ENCODE measurements around the gene CHRM4.

CHRM4 gene

DNA sequence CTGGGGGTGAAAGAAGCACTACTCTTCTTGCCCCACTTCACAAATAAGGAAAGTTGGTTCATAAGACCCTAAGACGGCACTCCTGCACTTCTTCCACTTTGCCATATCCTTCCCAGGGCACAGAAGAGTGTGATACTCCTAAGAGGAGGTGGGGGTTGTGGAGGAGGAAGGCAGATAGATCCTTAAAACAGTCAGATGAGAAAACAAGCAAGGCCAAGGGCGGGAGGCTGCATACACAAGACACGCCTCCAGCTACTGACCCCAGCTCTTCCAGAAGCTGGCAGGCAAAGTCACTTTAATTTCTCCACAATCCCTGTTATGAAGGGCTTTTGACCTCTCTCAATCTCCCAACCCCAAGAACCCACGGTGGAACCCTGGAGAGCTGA is 1.6 kb upstream of the CHRM4 start:
- no peaks in the 10 kb centered on the region for H3K79me2 ChIP-seq (ENCODE audit: insufficient read depth, low read depth)
- H3K4me1 ChIP-seq (ENCODE audit: low read depth, poor library complexity, severe bottlenecking): peaks cover 5% of the 10 kb centered on the region
- no peaks in the 10 kb centered on the region for H3K36me3 ChIP-seq (ENCODE audit: insufficient read depth)
- H3K4me3 ChIP-seq (IDR thresholded peaks at IDR 0.05; ENCODE audit: insufficient read depth, low read depth, low read length): no peak overlapping the region
- TF ChIP-seq, protein P1, sequence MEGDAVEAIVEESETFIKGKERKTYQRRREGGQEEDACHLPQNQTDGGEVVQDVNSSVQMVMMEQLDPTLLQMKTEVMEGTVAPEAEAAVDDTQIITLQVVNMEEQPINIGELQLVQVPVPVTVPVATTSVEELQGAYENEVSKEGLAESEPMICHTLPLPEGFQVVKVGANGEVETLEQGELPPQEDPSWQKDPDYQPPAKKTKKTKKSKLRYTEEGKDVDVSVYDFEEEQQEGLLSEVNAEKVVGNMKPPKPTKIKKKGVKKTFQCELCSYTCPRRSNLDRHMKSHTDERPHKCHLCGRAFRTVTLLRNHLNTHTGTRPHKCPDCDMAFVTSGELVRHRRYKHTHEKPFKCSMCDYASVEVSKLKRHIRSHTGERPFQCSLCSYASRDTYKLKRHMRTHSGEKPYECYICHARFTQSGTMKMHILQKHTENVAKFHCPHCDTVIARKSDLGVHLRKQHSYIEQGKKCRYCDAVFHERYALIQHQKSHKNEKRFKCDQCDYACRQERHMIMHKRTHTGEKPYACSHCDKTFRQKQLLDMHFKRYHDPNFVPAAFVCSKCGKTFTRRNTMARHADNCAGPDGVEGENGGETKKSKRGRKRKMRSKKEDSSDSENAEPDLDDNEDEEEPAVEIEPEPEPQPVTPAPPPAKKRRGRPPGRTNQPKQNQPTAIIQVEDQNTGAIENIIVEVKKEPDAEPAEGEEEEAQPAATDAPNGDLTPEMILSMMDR (conservative IDR thresholded peaks at IDR 0.05; ENCODE audit: low read depth, low read length): no peak
- no peak overlapping the region for H3K4me2 ChIP-seq
- H4K20me1 ChIP-seq (ENCODE audit: insufficient read depth): no peaks in the 10 kb centered on the region
- H3K27me3 ChIP-seq (ENCODE audit: insufficient read depth, low read depth): peaks cover 23% of the 10 kb centered on the region
- no peak overlapping the region for H3K27ac ChIP-seq
- no peak overlapping the region for H2AFZ ChIP-seq (ENCODE audit: low read depth)
- no peak overlapping the region for H3K9ac ChIP-seq

- no peak overlapping the region for H3K9ac ChIP-seq
- peaks cover 5% of the 10 kb centered on the region for H3K4me1 ChIP-seq (ENCODE audit: low read depth, poor library complexity, severe bottlenecking)
- no peak overlapping the region for H3K27ac ChIP-seq
- no peak overlapping the region for H3K4me3 ChIP-seq (IDR thresholded peaks at IDR 0.05; ENCODE audit: insufficient read depth, low read depth, low read length)
- no peaks in the 10 kb centered on the region for H3K79me2 ChIP-seq (ENCODE audit: insufficient read depth, low read depth)
- no peaks in the 10 kb centered on the region for H4K20me1 ChIP-seq (ENCODE audit: insufficient read depth)
- H3K4me2 ChIP-seq: peak overlapping the region; percentile 71
- H3K36me3 ChIP-seq (ENCODE audit: insufficient read depth): no peaks in the 10 kb centered on the region
- H2AFZ ChIP-seq (ENCODE audit: low read depth): peak overlapping the region; percentile 54; the same call in 1 of the 2 replicates
- TF ChIP-seq, protein P1 (conservative IDR thresholded peaks at IDR 0.05; ENCODE audit: low read depth, low read length): no peak
- peaks cover 27% of the 10 kb centered on the region for H3K27me3 ChIP-seq (ENCODE audit: insufficient read depth, low read depth)
Observed at GRCh38 chr11:46392421-46393230, 1.1 kb upstream of the CHRM4 start.

DNA sequence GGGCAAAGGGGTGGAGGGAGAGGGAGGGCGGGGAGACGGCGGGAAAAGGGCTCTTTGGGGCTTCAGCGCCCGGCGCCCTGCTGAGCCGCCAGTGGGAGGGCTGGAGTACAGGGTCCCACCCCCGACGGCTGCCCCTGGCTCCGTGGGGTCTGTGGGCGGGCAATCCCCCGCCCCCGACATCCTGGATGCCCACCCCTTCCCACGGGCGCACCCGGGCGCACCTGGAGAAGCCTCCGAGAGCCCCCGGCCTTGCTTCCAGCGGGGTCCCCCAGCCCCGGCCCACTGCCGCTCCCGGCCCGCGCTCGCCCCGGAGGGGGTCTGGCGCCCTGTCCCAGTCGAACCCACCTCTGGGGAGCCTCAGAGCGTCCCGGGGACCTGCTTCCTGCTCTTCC is 394 bp downstream of the CHRM4 start:
- Histone ChIP-seq H3K36me3 (ENCODE audit: insufficient read depth) (no peaks in the 10 kb centered on the region), H3K9ac (no peak overlapping the region), H2AFZ (ENCODE audit: low read depth) (no peak overlapping the region), H3K27ac (no peak overlapping the region), H3K4me2 (peak overlapping the region; percentile 36; the same call in 1 of the 2 replicates), H4K20me1 (ENCODE audit: insufficient read depth) (no peaks in the 10 kb centered on the region), H3K4me1 (ENCODE audit: low read depth, poor library complexity, severe bottlenecking) (peaks cover 5% of the 10 kb centered on the region), H3K27me3 (ENCODE audit: insufficient read depth, low read depth) (peaks cover 35% of the 10 kb centered on the region), H3K79me2 (ENCODE audit: insufficient read depth, low read depth) (no peaks in the 10 kb centered on the region), H3K4me3 (IDR thresholded peaks at IDR 0.05; ENCODE audit: insufficient read depth, low read depth, low read length) (no peak overlapping the region)
- TF ChIP-seq, protein P1 (conservative IDR thresholded peaks at IDR 0.05; ENCODE audit: low read depth, low read length): no peak

DNA sequence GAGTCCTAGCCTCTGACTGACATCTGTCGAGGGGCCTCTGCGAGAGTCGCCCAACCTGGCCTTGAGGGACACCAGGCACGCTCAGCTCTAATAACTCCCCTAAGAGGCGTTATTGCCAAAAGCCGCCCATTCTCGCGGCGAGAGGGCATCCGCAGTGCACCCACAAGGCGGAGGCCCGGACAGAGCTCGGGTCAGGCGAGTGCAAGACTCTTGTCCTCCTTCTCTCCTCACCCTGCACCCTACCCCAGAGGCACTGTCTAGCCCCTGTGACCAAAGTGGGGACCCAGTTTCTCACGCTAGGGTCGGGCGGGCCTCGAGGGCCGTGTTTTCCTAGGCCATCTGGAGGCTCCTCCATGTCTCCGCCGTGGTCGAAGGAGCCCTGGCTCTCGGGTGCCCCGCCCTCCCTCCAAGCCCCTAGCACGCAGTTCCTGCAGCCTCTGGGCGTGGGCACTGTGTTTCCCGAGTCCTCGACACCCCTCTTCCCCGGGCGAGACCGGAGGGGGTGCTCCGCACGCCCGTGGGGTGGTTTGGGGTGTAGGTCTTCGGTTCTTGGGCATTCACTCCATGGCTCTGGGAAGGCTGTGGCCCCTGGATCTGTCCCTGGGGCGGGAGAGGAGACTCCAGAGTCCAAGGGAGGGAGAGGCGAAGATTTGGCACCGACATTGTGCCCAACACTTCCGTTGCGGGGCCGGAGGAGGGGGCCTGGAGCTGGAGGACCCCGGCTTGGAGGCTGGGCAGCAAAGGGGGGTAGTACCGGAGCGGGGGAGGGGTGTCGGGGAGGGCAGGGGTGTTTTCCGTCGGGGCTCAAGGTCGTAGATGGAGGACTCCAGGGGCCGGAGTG is 1.0 kb downstream of the CHRM4 start:
- Histone ChIP-seq H3K4me2 (peak overlapping the region; percentile 80; the same call in 1 of the 2 replicates), H4K20me1 (ENCODE audit: insufficient read depth) (no peaks in the 10 kb centered on the region), H3K9ac (no peak overlapping the region), H3K4me1 (ENCODE audit: low read depth, poor library complexity, severe bottlenecking) (peaks cover 5% of the 10 kb centered on the region), H2AFZ (ENCODE audit: low read depth) (no peak overlapping the region), H3K79me2 (ENCODE audit: insufficient read depth, low read depth) (no peaks in the 10 kb centered on the region), H3K36me3 (ENCODE audit: insufficient read depth) (no peaks in the 10 kb centered on the region), H3K4me3 (IDR thresholded peaks at IDR 0.05; ENCODE audit: insufficient read depth, low read depth, low read length) (no peak overlapping the region), H3K27ac (no peak overlapping the region), H3K27me3 (ENCODE audit: insufficient read depth, low read depth) (peaks cover 35% of the 10 kb centered on the region)
- TF ChIP-seq, protein P1 (conservative IDR thresholded peaks at IDR 0.05; ENCODE audit: low read depth, low read length): no peak
